K562 (cell line): ENCODE results near the gene CSTF2T. TPM values are rescaled to one million over a fixed set of nuclear protein-coding genes. Genes with fewer than 3 reads are reported as not detected.

Experiments
- CBFA2T2 ChIP-seq: fragments of 450-650 bp; conservative IDR thresholded peaks from 2 replicates; pipeline ENCODE4 v1.6.1; 2017; ENCODE audit warnings: mild to moderate bottlenecking
- DPF2 ChIP-seq: fragments of 450-650 bp; IDR thresholded peaks from 2 replicates; pipeline ENCODE4 v1.6.1; 2016
- HBP1 ChIP-seq: fragments of 450-650 bp; formaldehyde crosslinking; IDR thresholded peaks from 2 replicates; pipeline ENCODE4 v1.4.0; 2022; ENCODE audit warnings: missing genetic modification characterization
- HDGF ChIP-seq: fragments of 450-650 bp; IDR thresholded peaks from 2 replicates; pipeline ENCODE4 v1.6.1; 2016
- IFI16 ChIP-seq: fragments of 250-450 bp; sonication (Bioruptor Pico); IDR thresholded peaks from 2 replicates; pipeline ENCODE4 v2.1.2; 2022; ENCODE audit warnings: mild to moderate bottlenecking, inconsistent platforms
- KLF1 ChIP-seq: fragments of 450-650 bp; IDR thresholded peaks from 2 replicates; pipeline ENCODE4 v1.6.1; 2016; ENCODE audit warnings: missing genetic modification characterization, missing compliant biosample characterization
- MEF2D ChIP-seq: conservative IDR thresholded peaks from 2 replicates; pipeline ENCODE4 v1.6.1; 2016; ENCODE audit warnings: low read depth, missing genetic modification characterization, missing compliant biosample characterization
- REST ChIP-seq, 2 experiments: fragments of 450-650 bp; formaldehyde crosslinking in 1 of 2; IDR thresholded peaks; 2 replicates each; pipeline versions ENCODE4 v1.4.0 to v1.6.1; 2014 to 2020; ENCODE audit warnings: mild to moderate bottlenecking in 2 of 2, borderline replicate concordance in 1 of 2, low read depth in 1 of 2
- RNF219 ChIP-seq: fragments of 250-450 bp; sonication (Bioruptor Pico); IDR thresholded peaks from 2 replicates; pipeline ENCODE4 v1.5.0; 2022; ENCODE audit warnings: mild to moderate bottlenecking
- RUNX1 ChIP-seq: sonication (generic); IDR thresholded peaks from 2 replicates; pipeline ENCODE4 v1.6.1; 2016; ENCODE audit warnings: antibody characterized with exemption, low read depth
- YY1 ChIP-seq, 3 experiments: IDR thresholded peaks; 2 replicates each; pipeline ENCODE4 v1.6.1; 2011; ENCODE audit warnings: low read length in 2 of 3, mild to moderate bottlenecking in 2 of 3, moderate library complexity in 2 of 3, borderline replicate concordance in 1 of 3, control low read depth in 1 of 3, low read depth in 1 of 3; ENCODE audit not compliant: insufficient read depth in 3 of 3, insufficient replicate concordance in 2 of 3, control insufficient read depth in 1 of 3, insufficient read length in 1 of 3; ENCODE audit errors: extremely low read depth in 1 of 3
- ZNF253 ChIP-seq: fragments of 250-450 bp; sonication (Bioruptor Pico); conservative IDR thresholded peaks from 2 replicates; pipeline ENCODE4 v1.6.1; 2021; ENCODE audit warnings: mild to moderate bottlenecking
- ZNF589 ChIP-seq: fragments of 200-800 bp; sonication (Bioruptor generic); IDR thresholded peaks from 2 replicates; pipeline ENCODE4 v1.6.1; 2016; ENCODE audit warnings: low read depth, missing genetic modification characterization, missing compliant biosample characterization
- polyA plus RNA-seq, 8 experiments: library from polyadenylated mRNA; depleted of rRNA in 4 of 8; stranded (reverse) in 5 of 8; unstranded in 3 of 8; fragments of >200 nt; fragmentation: Nextera tagmentation in 2 of 8; fragmentation: Illumina TruSeq in 1 of 8; extraction: Ambion mirVana in 2 of 8; extraction: Trizol in 1 of 8; gene quantifications; 2 replicates each; pipeline versions ENCODE4 v1.2.1 to v1.2.3, GENCODE V29; 2011 to 2014; ENCODE audit warnings: inconsistent platforms in 1 of 8, missing spikeins in 1 of 8
- total RNA-seq, 7 experiments: library from RNA; depleted of rRNA in 6 of 7; stranded (reverse); fragments of >200 nt in 6 of 7; fragmentation: Illumina TruSeq in 2 of 7; extraction: Trizol in 2 of 7; gene quantifications; 2 replicates each; pipeline versions ENCODE4 v1.2.1 to v1.2.3, GENCODE V29; 2011 to 2021; ENCODE audit warnings: low replicate concordance in 1 of 7

The CSTF2T gene
- total and polyA plus RNA-seq, 9 of the 15 experiments (the other 6 are each of a cell fraction or from before 2014, with no cell fraction given): 10.3 to 32.4 (median 24.2) TPM

- no peak for TF ChIP-seq REST (IDR thresholded peaks at IDR 0.05; ENCODE audit: borderline replicate concordance)
- TF ChIP-seq REST (CRISPR knock-in tag; IDR thresholded peaks at IDR 0.05; ENCODE audit: low read depth): no peak
- TF ChIP-seq RUNX1: no peak
- no peak for TF ChIP-seq ZNF253 (CRISPR knock-in tag)
- TF ChIP-seq MEF2D: no peak
- TF ChIP-seq IFI16 (CRISPR knock-in tag): no peak
- no peak for TF ChIP-seq HBP1 (CRISPR knock-in tag)
- TF ChIP-seq RNF219 (CRISPR knock-in tag): no peak
- no peak for TF ChIP-seq CBFA2T2
- no peak for TF ChIP-seq ZNF589 (CRISPR knock-in tag)
- TF ChIP-seq YY1 (IDR thresholded peaks at IDR 0.05; ENCODE audit: borderline replicate concordance in 1 of 3, control insufficient read depth in 1 of 3, extremely low read depth in 1 of 3, insufficient read depth in 3 of 3, insufficient read length in 1 of 3, insufficient replicate concordance in 2 of 3, low read depth in 1 of 3, low read length in 2 of 3): no peak
- TF ChIP-seq KLF1: no peak
- TF ChIP-seq DPF2: no peak
- TF ChIP-seq HDGF: no peak
- TF ChIP-seq, all 486 proteins: peak for 0
These were observed 19.5 kb upstream of the CSTF2T start (continued) for GRCh38 chr10:51718804-51719291.
